ENCODE measurements around the gene SH3PXD2B.

SH3PXD2B gene

GRCh38 chr5:172377438-172377837, 76.9 kb downstream of the SH3PXD2B start:
- H2BK120ac ChIP-seq (ENCODE audit: low read depth, low read length) = no peak overlapping the region
- H2BK5ac ChIP-seq (ENCODE audit: low read length) = no peak overlapping the region
- no peak overlapping the region for H3K27ac ChIP-seq (ENCODE audit: low read depth, low read length)
- no CpG with 5 or more reads among the region's 3 CpGs for WGBS (ENCODE audit: extremely low coverage, insufficient coverage, low lambda C conversion rate)
- peaks cover 11% of the 10 kb centered on the region for H3K36me3 ChIP-seq (ENCODE audit: control insufficient read depth, insufficient read depth, low read length)
- no peak overlapping the region for H3K23ac ChIP-seq (ENCODE audit: low read length)
- no peak overlapping the region for H3K4me2 ChIP-seq (ENCODE audit: low read length)
- H3K79me2 ChIP-seq (ENCODE audit: control insufficient read depth, insufficient read depth, low read length) = no peaks in the 10 kb centered on the region
- H3K4me3 ChIP-seq (ENCODE audit: low read length) = no peak overlapping the region
- H3K56ac ChIP-seq (ENCODE audit: low read length) = no peak overlapping the region
- H4K8ac ChIP-seq (ENCODE audit: low read depth, low read length) = no peak overlapping the region
- no peak overlapping the region for H3K18ac ChIP-seq (ENCODE audit: low read length)
- H3K27me3 ChIP-seq (ENCODE audit: insufficient read depth, low read length, poor library complexity) = no peaks in the 10 kb centered on the region
- H3K9ac ChIP-seq (ENCODE audit: low read length) = no peak overlapping the region
- DNase-seq = no peak
- no peak overlapping the region for H3K4ac ChIP-seq (ENCODE audit: low read depth, low read length)
- H2BK15ac ChIP-seq (replicated peaks; ENCODE audit: low read depth) = no peak overlapping the region
- H3K79me1 ChIP-seq (ENCODE audit: low read length) = no peaks in the 10 kb centered on the region
- no peak overlapping the region for H4K5ac ChIP-seq (ENCODE audit: low read length)
- H3K4me1 ChIP-seq (ENCODE audit: control insufficient read depth, low read depth, low read length) = no peaks in the 10 kb centered on the region
- no peak overlapping the region for H2AK5ac ChIP-seq (ENCODE audit: low read length)

GRCh38 chr5:172374783-172375182, 79.5 kb downstream of the SH3PXD2B start:
- Histone ChIP-seq H3K23ac (ENCODE audit: low read length) (no peak overlapping the region), H3K4ac (ENCODE audit: low read depth, low read length) (no peak overlapping the region), H2AK5ac (ENCODE audit: low read length) (no peak overlapping the region), H3K4me2 (ENCODE audit: low read length) (no peak overlapping the region), H4K8ac (ENCODE audit: low read depth, low read length) (no peak overlapping the region), H3K79me2 (ENCODE audit: control insufficient read depth, insufficient read depth, low read length) (no peaks in the 10 kb centered on the region), H3K4me1 (ENCODE audit: control insufficient read depth, low read depth, low read length) (no peaks in the 10 kb centered on the region), H3K27ac (ENCODE audit: low read depth, low read length) (no peak overlapping the region), H2BK5ac (ENCODE audit: low read length) (no peak overlapping the region), H3K9ac (ENCODE audit: low read length) (no peak overlapping the region), H4K5ac (ENCODE audit: low read length) (no peak overlapping the region), H2BK120ac (ENCODE audit: low read depth, low read length) (no peak overlapping the region), H3K36me3 (ENCODE audit: control insufficient read depth, insufficient read depth, low read length) (peaks cover 6% of the 10 kb centered on the region), H3K18ac (ENCODE audit: low read length) (no peak overlapping the region), H3K27me3 (ENCODE audit: insufficient read depth, low read length, poor library complexity) (no peaks in the 10 kb centered on the region), H2BK15ac (replicated peaks; ENCODE audit: low read depth) (no peak overlapping the region), H3K79me1 (ENCODE audit: low read length) (no peaks in the 10 kb centered on the region), H3K56ac (ENCODE audit: low read length) (no peak overlapping the region), H3K4me3 (ENCODE audit: low read length) (no peak overlapping the region)
- WGBS (ENCODE audit: extremely low coverage, insufficient coverage, low lambda C conversion rate) = no CpG with 5 or more reads among the region's 6 CpGs
- DNase-seq = no peak

GRCh38 chr5:172373680-172374079, 80.6 kb downstream of the SH3PXD2B start:
- no peak overlapping the region for H2BK5ac ChIP-seq (ENCODE audit: low read length)
- H3K18ac ChIP-seq (ENCODE audit: low read length) = no peak overlapping the region
- no peak overlapping the region for H3K4me3 ChIP-seq (ENCODE audit: low read length)
- no peak for DNase-seq
- H3K79me2 ChIP-seq (ENCODE audit: control insufficient read depth, insufficient read depth, low read length) = no peaks in the 10 kb centered on the region
- H3K9ac ChIP-seq (ENCODE audit: low read length) = no peak overlapping the region
- no peak overlapping the region for H4K8ac ChIP-seq (ENCODE audit: low read depth, low read length)
- H3K56ac ChIP-seq (ENCODE audit: low read length) = no peak overlapping the region
- WGBS (ENCODE audit: extremely low coverage, insufficient coverage, low lambda C conversion rate) = no CpG with 5 or more reads among the region's 6 CpGs
- H3K23ac ChIP-seq (ENCODE audit: low read length) = no peak overlapping the region
- no peaks in the 10 kb centered on the region for H3K27me3 ChIP-seq (ENCODE audit: insufficient read depth, low read length, poor library complexity)
- H4K5ac ChIP-seq (ENCODE audit: low read length) = no peak overlapping the region
- no peak overlapping the region for H3K27ac ChIP-seq (ENCODE audit: low read depth, low read length)
- H2BK15ac ChIP-seq (replicated peaks; ENCODE audit: low read depth) = no peak overlapping the region
- H3K79me1 ChIP-seq (ENCODE audit: low read length) = no peaks in the 10 kb centered on the region
- H3K4ac ChIP-seq (ENCODE audit: low read depth, low read length) = no peak overlapping the region
- peaks cover 6% of the 10 kb centered on the region for H3K36me3 ChIP-seq (ENCODE audit: control insufficient read depth, insufficient read depth, low read length)
- no peak overlapping the region for H3K4me2 ChIP-seq (ENCODE audit: low read length)
- H2BK120ac ChIP-seq (ENCODE audit: low read depth, low read length) = no peak overlapping the region
- H3K4me1 ChIP-seq (ENCODE audit: control insufficient read depth, low read depth, low read length) = no peaks in the 10 kb centered on the region
- H2AK5ac ChIP-seq (ENCODE audit: low read length) = no peak overlapping the region

GRCh38 chr5:172371684-172372083, 82.6 kb downstream of the SH3PXD2B start:
- Histone ChIP-seq H2AK5ac (ENCODE audit: low read length) (no peak overlapping the region), H3K4ac (ENCODE audit: low read depth, low read length) (no peak overlapping the region), H3K4me2 (ENCODE audit: low read length) (no peak overlapping the region), H4K8ac (ENCODE audit: low read depth, low read length) (no peak overlapping the region), H3K79me1 (ENCODE audit: low read length) (no peaks in the 10 kb centered on the region), H3K79me2 (ENCODE audit: control insufficient read depth, insufficient read depth, low read length) (no peaks in the 10 kb centered on the region), H4K5ac (ENCODE audit: low read length) (no peak overlapping the region), H3K4me3 (ENCODE audit: low read length) (no peak overlapping the region), H3K9ac (ENCODE audit: low read length) (no peak overlapping the region), H2BK15ac (replicated peaks; ENCODE audit: low read depth) (no peak overlapping the region), H3K27ac (ENCODE audit: low read depth, low read length) (no peak overlapping the region), H3K4me1 (ENCODE audit: control insufficient read depth, low read depth, low read length) (no peaks in the 10 kb centered on the region), H2BK120ac (ENCODE audit: low read depth, low read length) (no peak overlapping the region), H3K23ac (ENCODE audit: low read length) (no peak overlapping the region), H2BK5ac (ENCODE audit: low read length) (no peak overlapping the region), H3K27me3 (ENCODE audit: insufficient read depth, low read length, poor library complexity) (no peaks in the 10 kb centered on the region), H3K56ac (ENCODE audit: low read length) (no peak overlapping the region), H3K36me3 (ENCODE audit: control insufficient read depth, insufficient read depth, low read length) (peaks cover 4% of the 10 kb centered on the region), H3K18ac (ENCODE audit: low read length) (no peak overlapping the region)
- DNase-seq = no peak
- WGBS (ENCODE audit: extremely low coverage, insufficient coverage, low lambda C conversion rate) = no CpG with 5 or more reads among the region's 7 CpGs

- no peaks in the 10 kb centered on the region for H3K27me3 ChIP-seq (ENCODE audit: insufficient read depth, low read length, poor library complexity)
- H3K79me1 ChIP-seq (ENCODE audit: low read length) = no peaks in the 10 kb centered on the region
- no peak overlapping the region for H3K18ac ChIP-seq (ENCODE audit: low read length)
- H3K4me3 ChIP-seq (ENCODE audit: low read length) = no peak overlapping the region
- no peak overlapping the region for H2BK120ac ChIP-seq (ENCODE audit: low read depth, low read length)
- peaks cover 2% of the 10 kb centered on the region for H3K36me3 ChIP-seq (ENCODE audit: control insufficient read depth, insufficient read depth, low read length)
- no peak overlapping the region for H2BK15ac ChIP-seq (replicated peaks; ENCODE audit: low read depth)
- no peak overlapping the region for H3K56ac ChIP-seq (ENCODE audit: low read length)
- H2AK5ac ChIP-seq (ENCODE audit: low read length) = no peak overlapping the region
- no peak overlapping the region for H3K23ac ChIP-seq (ENCODE audit: low read length)
- H3K4me2 ChIP-seq (ENCODE audit: low read length) = no peak overlapping the region
- WGBS (ENCODE audit: extremely low coverage, insufficient coverage, low lambda C conversion rate) = no CpG with 5 or more reads among the region's 4 CpGs
- no peak overlapping the region for H4K8ac ChIP-seq (ENCODE audit: low read depth, low read length)
- no peak overlapping the region for H3K4ac ChIP-seq (ENCODE audit: low read depth, low read length)
- no peak overlapping the region for H2BK5ac ChIP-seq (ENCODE audit: low read length)
- no peak overlapping the region for H3K27ac ChIP-seq (ENCODE audit: low read depth, low read length)
- no peaks in the 10 kb centered on the region for H3K4me1 ChIP-seq (ENCODE audit: control insufficient read depth, low read depth, low read length)
- no peak overlapping the region for H4K5ac ChIP-seq (ENCODE audit: low read length)
- H3K79me2 ChIP-seq (ENCODE audit: control insufficient read depth, insufficient read depth, low read length) = no peaks in the 10 kb centered on the region
- DNase-seq = peak; percentile 67
- H3K9ac ChIP-seq (ENCODE audit: low read length) = no peak overlapping the region
These were observed 83.4 kb downstream of the SH3PXD2B start for GRCh38 chr5:172370648-172371545.

- H3K4me1 ChIP-seq (ENCODE audit: control insufficient read depth, low read depth, low read length) = no peaks in the 10 kb centered on the region
- H3K56ac ChIP-seq (ENCODE audit: low read length) = no peak overlapping the region
- no peak overlapping the region for H4K5ac ChIP-seq (ENCODE audit: low read length)
- H3K27me3 ChIP-seq (ENCODE audit: insufficient read depth, low read length, poor library complexity) = no peaks in the 10 kb centered on the region
- H3K4me2 ChIP-seq (ENCODE audit: low read length) = no peak overlapping the region
- peaks cover 2% of the 10 kb centered on the region for H3K36me3 ChIP-seq (ENCODE audit: control insufficient read depth, insufficient read depth, low read length)
- H3K18ac ChIP-seq (ENCODE audit: low read length) = no peak overlapping the region
- WGBS (ENCODE audit: extremely low coverage, insufficient coverage, low lambda C conversion rate) = no CpG with 5 or more reads among the region's 4 CpGs
- H2BK120ac ChIP-seq (ENCODE audit: low read depth, low read length) = no peak overlapping the region
- H4K8ac ChIP-seq (ENCODE audit: low read depth, low read length) = no peak overlapping the region
- no peaks in the 10 kb centered on the region for H3K79me1 ChIP-seq (ENCODE audit: low read length)
- no peak overlapping the region for H3K23ac ChIP-seq (ENCODE audit: low read length)
- H3K4me3 ChIP-seq (ENCODE audit: low read length) = no peak overlapping the region
- no peak for DNase-seq
- H3K27ac ChIP-seq (ENCODE audit: low read depth, low read length) = no peak overlapping the region
- no peak overlapping the region for H3K4ac ChIP-seq (ENCODE audit: low read depth, low read length)
- H2BK5ac ChIP-seq (ENCODE audit: low read length) = no peak overlapping the region
- H3K79me2 ChIP-seq (ENCODE audit: control insufficient read depth, insufficient read depth, low read length) = no peaks in the 10 kb centered on the region
- H2BK15ac ChIP-seq (replicated peaks; ENCODE audit: low read depth) = no peak overlapping the region
- H3K9ac ChIP-seq (ENCODE audit: low read length) = no peak overlapping the region
- H2AK5ac ChIP-seq (ENCODE audit: low read length) = no peak overlapping the region
These were observed 84.1 kb downstream of the SH3PXD2B start for GRCh38 chr5:172370237-172370640.
